A673 (cell line): ENCODE measurements around the gene ZNF219. TPM values are rescaled to one million over a fixed set of nuclear protein-coding genes. Genes with fewer than 3 reads are reported as not detected.

ENCODE experiments used
- BruUV-seq: library from RNA; stranded (reverse); fragments of 400-500 nt; replicated peaks from 2 replicates; lab custom pipeline; 2021; lab: Mats Ljungman, UMichigan
- CTCF ChIA-PET: fragments of 300-600 bp; sonication (Branson Sonifier 250); formaldehyde crosslinking; loops from one replicate; lab custom pipeline; 2022; ENCODE audit warnings: antibody characterized with exemption; lab: Charles Lee
- POLR2A ChIA-PET: fragments of 300-600 bp; sonication (Branson Sonifier 250); formaldehyde crosslinking; loops from one replicate; lab custom pipeline; 2022; ENCODE audit warnings: antibody characterized with exemption; ENCODE audit not compliant: low non-redundant PET; lab: Charles Lee
- DNase-seq: peaks from one replicate; pipeline ENCODE4 v3.0.0-alpha.2; 2015; ENCODE audit warnings: low spot score
- H3K27ac ChIP-seq: fragments of 200-600 bp; sonication (generic); 2 replicates; pipeline ENCODE4 v1.5.1; 2016; ENCODE audit warnings: mixed run types, low read depth, mild to moderate bottlenecking, mixed read lengths, antibody characterized with exemption, low read length; ENCODE audit not compliant: poor library complexity, severe bottlenecking
- H3K27me3 ChIP-seq: fragments of 200-600 bp; sonication (generic); replicated peaks from 2 replicates; pipeline ENCODE4 v1.6.1; 2017; ENCODE audit warnings: mixed run types, low read depth, mild to moderate bottlenecking, mixed read lengths, antibody characterized with exemption, low read length; ENCODE audit not compliant: insufficient read depth, poor library complexity
- H3K36me3 ChIP-seq: fragments of 200-600 bp; sonication (generic); 2 replicates; pipeline ENCODE4 v1.6.1; 2016; ENCODE audit warnings: mixed run types, mild to moderate bottlenecking, mixed read lengths, antibody characterized with exemption, low read length; ENCODE audit not compliant: insufficient read depth, poor library complexity, severe bottlenecking
- H3K4me1 ChIP-seq: fragments of 200-600 bp; sonication (generic); 2 replicates; pipeline ENCODE4 v1.6.1; 2017; ENCODE audit warnings: mixed run types, mild to moderate bottlenecking, mixed read lengths, antibody characterized with exemption, low read length; ENCODE audit not compliant: insufficient read depth, poor library complexity, severe bottlenecking
- H3K4me3 ChIP-seq: fragments of 200-600 bp; sonication (generic); 2 replicates; pipeline ENCODE4 v1.5.1; 2016; ENCODE audit warnings: low read depth, mixed run types, mild to moderate bottlenecking, mixed read lengths, low read length; ENCODE audit not compliant: poor library complexity, severe bottlenecking
- H3K9me3 ChIP-seq: fragments of 200-600 bp; sonication (generic); 2 replicates; pipeline ENCODE4 v1.6.1; 2016; ENCODE audit warnings: mixed run types, low read depth, mild to moderate bottlenecking, mixed read lengths, antibody characterized with exemption, low read length; ENCODE audit not compliant: poor library complexity, severe bottlenecking
- CTCF ChIP-seq: fragments of 300-800, 200-600 bp; sonication (generic); conservative IDR thresholded peaks from 2 replicates; pipeline ENCODE4 v1.5.1; 2017; ENCODE audit warnings: low read depth, mild to moderate bottlenecking, antibody characterized with exemption, low read length, moderate library complexity, mixed read lengths
- EZH2 ChIP-seq: fragments of 200-600 bp; sonication (generic); IDR thresholded peaks from 2 replicates; pipeline ENCODE4 v1.6.1; 2017; ENCODE audit warnings: borderline replicate concordance, low read depth, mild to moderate bottlenecking, mixed read lengths, antibody characterized with exemption, low read length; ENCODE audit not compliant: poor library complexity, severe bottlenecking
- intact Hi-C: fragments of 100-400 bp; cut with micrococcal nuclease; formaldehyde crosslinking; loops from one replicate; pipeline ENCODE4 v1.10.0; 2022; ENCODE audit not compliant: unreplicated experiment
- total RNA-seq: library from RNA; stranded (reverse); gene quantifications from 2 replicates; pipeline ENCODE4 v1.2.3, GENCODE V29; 2021

ZNF219 gene
- total RNA-seq, 1 experiment from 2014 or later, result 84.6 TPM

- Histone ChIP-seq H3K9me3 (no peaks in the 10 kb centered on the region), H3K36me3 (no peaks in the 10 kb centered on the region), H3K4me1 (peaks cover 50% of the 10 kb centered on the region), H3K27me3 (no peaks in the 10 kb centered on the region), H3K27ac (peak overlapping the region; percentile 83), H3K4me3 (peak overlapping the region; percentile 58)
- BruUV-seq, result TSS peak; percentile 46
- DNase-seq, result no peak
- POLR2A ChIA-PET, result interaction anchor here (0.5 kb wide), 1 partner anchor 358 kb away, joined by 3 read pairs; no protein-coding TSS in a partner anchor
- CTCF ChIA-PET, result interaction anchor here (0.9 kb wide), 2 partner anchors 11 to 30 kb away, joined by 4 to 6 read pairs; no protein-coding TSS in a partner anchor
- TF ChIP-seq CTCF (no peak), EZH2 (no peak)
- intact Hi-C loops, result no loop called here
These were observed 589 bp upstream of the ZNF219 start for GRCh38 chr14:21098892-21099595.

- intact Hi-C loops, result no loop called here
- peak overlapping the region; percentile 83 for H3K27ac ChIP-seq
- BruUV-seq, result no TSS peak
- TF ChIP-seq CTCF (no peak), EZH2 (no peak)
- peak; percentile 42 for DNase-seq
- CTCF ChIA-PET, result interaction anchor here (0.6 to 2.6 kb wide), 2 partner anchors 26 to 30 kb away, joined by 3 to 12 read pairs; no protein-coding TSS in a partner anchor
- peak overlapping the region; percentile 55 for H3K4me3 ChIP-seq
- H3K36me3 ChIP-seq, result peaks cover 7% of the 10 kb centered on the region
- H3K27me3 ChIP-seq, result no peaks in the 10 kb centered on the region
- POLR2A ChIA-PET, result interaction anchor here (0.6 kb wide), 1 partner anchor 119 kb away, joined by 4 read pairs; no protein-coding TSS in a partner anchor
- H3K4me1 ChIP-seq, result peaks cover 60% of the 10 kb centered on the region
- no peaks in the 10 kb centered on the region for H3K9me3 ChIP-seq
These were observed 799 bp downstream of the ZNF219 start for GRCh38 chr14:21097636-21098075.

GRCh38 chr14:21096978-21097635 is 1.3 kb downstream of the ZNF219 start:
- H3K27ac ChIP-seq, result peak overlapping the region; percentile 83
- no peaks in the 10 kb centered on the region for H3K9me3 ChIP-seq
- BruUV-seq, result no TSS peak
- peaks cover 56% of the 10 kb centered on the region for H3K4me1 ChIP-seq
- TF ChIP-seq EZH2, result no peak
- TF ChIP-seq CTCF, result no peak
- intact Hi-C loops, result no loop called here
- ChIA-PET CTCF (interaction anchor here (0.6 to 2.6 kb wide), 2 partner anchors 26 to 29 kb away, joined by 3 to 12 read pairs; no protein-coding TSS in a partner anchor), POLR2A (no interaction called here)
- no peaks in the 10 kb centered on the region for H3K27me3 ChIP-seq
- no peak for DNase-seq
- H3K4me3 ChIP-seq, result peak overlapping the region; percentile 55
- peaks cover 12% of the 10 kb centered on the region for H3K36me3 ChIP-seq
